ENCODE results near the gene RELL2.

The RELL2 gene, protein sequence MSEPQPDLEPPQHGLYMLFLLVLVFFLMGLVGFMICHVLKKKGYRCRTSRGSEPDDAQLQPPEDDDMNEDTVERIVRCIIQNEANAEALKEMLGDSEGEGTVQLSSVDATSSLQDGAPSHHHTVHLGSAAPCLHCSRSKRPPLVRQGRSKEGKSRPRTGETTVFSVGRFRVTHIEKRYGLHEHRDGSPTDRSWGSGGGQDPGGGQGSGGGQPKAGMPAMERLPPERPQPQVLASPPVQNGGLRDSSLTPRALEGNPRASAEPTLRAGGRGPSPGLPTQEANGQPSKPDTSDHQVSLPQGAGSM

DNA sequence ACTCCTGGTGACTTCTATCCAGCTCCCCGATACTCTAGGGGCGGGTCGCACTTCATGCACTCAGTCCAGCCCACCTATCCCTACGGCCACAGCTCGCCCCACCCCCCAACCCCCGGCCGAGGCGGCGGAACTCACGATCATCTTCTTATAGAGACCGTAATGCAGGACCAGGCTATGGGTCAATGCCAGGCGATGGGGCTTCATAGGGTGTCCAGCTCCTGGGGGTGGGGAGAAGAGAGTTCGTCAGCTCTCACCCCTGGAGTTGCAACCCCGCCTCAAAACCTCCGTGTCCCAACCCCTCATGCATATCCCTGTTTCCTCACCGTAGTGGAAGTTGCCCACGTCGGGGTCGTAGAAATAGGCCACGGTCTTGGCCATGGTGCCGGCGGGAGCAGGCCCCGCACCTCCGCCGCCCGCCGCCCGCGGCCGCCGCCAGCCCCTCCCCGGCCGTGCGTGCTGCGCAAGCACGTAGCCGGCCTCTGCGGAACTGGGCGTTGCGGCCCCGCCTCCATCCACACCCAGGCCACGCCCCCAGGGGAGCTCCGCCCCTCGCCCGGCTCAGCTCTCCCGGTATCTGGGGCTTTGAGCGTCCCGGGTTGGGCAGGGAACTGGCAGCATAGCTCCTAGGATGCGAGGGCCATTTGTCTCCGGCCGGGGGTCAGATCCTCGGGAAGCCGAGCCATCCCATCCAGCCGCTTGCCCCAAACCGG, at the start of gene RELL2, which contains the start of gene HDAC3:
Gene RELL2 (plus strand): TSS at position 585 of the 710 bp plus-strand sequence. CDS start 1,229 bp downstream, outside the sequence.
Gene HDAC3 (minus strand): TSS at position 437 of the 710 bp plus-strand sequence. CDS start 59 bp downstream, at position 378.
- Histone ChIP-seq H3K4me2 (peak within 1 kb of the TSS; percentile 77), H3K4me3 (IDR thresholded peaks at IDR 0.05; ENCODE audit: insufficient read depth, low read depth, low read length) (no peak within 1 kb of the TSS), H3K27ac (no peak within 1 kb of the TSS), H4K20me1 (ENCODE audit: insufficient read depth) (no peaks in the 10 kb centered on the region), H2AFZ (ENCODE audit: low read depth) (peak within 1 kb of the TSS; percentile 98), H3K79me2 (ENCODE audit: insufficient read depth, low read depth) (peaks cover 14% of the 10 kb centered on the region), H3K36me3 (ENCODE audit: insufficient read depth) (no peaks in the 10 kb centered on the region), H3K27me3 (ENCODE audit: insufficient read depth, low read depth) (no peaks in the 10 kb centered on the region), H3K9ac (peak within 1 kb of the TSS; percentile 41; the same call in 1 of the 2 replicates), H3K4me1 (ENCODE audit: low read depth, poor library complexity, severe bottlenecking) (peaks cover 21% of the 10 kb centered on the region)
- TF ChIP-seq, protein P1, sequence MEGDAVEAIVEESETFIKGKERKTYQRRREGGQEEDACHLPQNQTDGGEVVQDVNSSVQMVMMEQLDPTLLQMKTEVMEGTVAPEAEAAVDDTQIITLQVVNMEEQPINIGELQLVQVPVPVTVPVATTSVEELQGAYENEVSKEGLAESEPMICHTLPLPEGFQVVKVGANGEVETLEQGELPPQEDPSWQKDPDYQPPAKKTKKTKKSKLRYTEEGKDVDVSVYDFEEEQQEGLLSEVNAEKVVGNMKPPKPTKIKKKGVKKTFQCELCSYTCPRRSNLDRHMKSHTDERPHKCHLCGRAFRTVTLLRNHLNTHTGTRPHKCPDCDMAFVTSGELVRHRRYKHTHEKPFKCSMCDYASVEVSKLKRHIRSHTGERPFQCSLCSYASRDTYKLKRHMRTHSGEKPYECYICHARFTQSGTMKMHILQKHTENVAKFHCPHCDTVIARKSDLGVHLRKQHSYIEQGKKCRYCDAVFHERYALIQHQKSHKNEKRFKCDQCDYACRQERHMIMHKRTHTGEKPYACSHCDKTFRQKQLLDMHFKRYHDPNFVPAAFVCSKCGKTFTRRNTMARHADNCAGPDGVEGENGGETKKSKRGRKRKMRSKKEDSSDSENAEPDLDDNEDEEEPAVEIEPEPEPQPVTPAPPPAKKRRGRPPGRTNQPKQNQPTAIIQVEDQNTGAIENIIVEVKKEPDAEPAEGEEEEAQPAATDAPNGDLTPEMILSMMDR (conservative IDR thresholded peaks at IDR 0.05; ENCODE audit: low read depth, low read length), result no peak

- H3K27me3 ChIP-seq (ENCODE audit: insufficient read depth, low read depth), result no peaks in the 10 kb centered on the region
- H2AFZ ChIP-seq (ENCODE audit: low read depth), result no peak overlapping the region
- H3K9ac ChIP-seq, result no peak overlapping the region
- TF ChIP-seq, protein P1 (conservative IDR thresholded peaks at IDR 0.05; ENCODE audit: low read depth, low read length), result no peak
- H3K79me2 ChIP-seq (ENCODE audit: insufficient read depth, low read depth), result no peaks in the 10 kb centered on the region; the same call in 1 of the 2 replicates
- H4K20me1 ChIP-seq (ENCODE audit: insufficient read depth), result no peaks in the 10 kb centered on the region
- no peak overlapping the region for H3K27ac ChIP-seq
- H3K4me1 ChIP-seq (ENCODE audit: low read depth, poor library complexity, severe bottlenecking), result peaks cover 10% of the 10 kb centered on the region
- no peak overlapping the region for H3K4me2 ChIP-seq
- no peak overlapping the region for H3K4me3 ChIP-seq (IDR thresholded peaks at IDR 0.05; ENCODE audit: insufficient read depth, low read depth, low read length)
- no peaks in the 10 kb centered on the region for H3K36me3 ChIP-seq (ENCODE audit: insufficient read depth)
Observed at GRCh38 chr5:141590127-141590526, 46.7 kb upstream of the RELL2 start.

GRCh38 chr5:141596867-141597266, 39.9 kb upstream of the RELL2 start:
- Histone ChIP-seq H3K4me1 (ENCODE audit: low read depth, poor library complexity, severe bottlenecking) (peaks cover 19% of the 10 kb centered on the region), H4K20me1 (ENCODE audit: insufficient read depth) (no peaks in the 10 kb centered on the region), H3K79me2 (ENCODE audit: insufficient read depth, low read depth) (peaks cover 21% of the 10 kb centered on the region; the same call in 1 of the 2 replicates), H3K9ac (no peak overlapping the region), H3K36me3 (ENCODE audit: insufficient read depth) (no peaks in the 10 kb centered on the region), H3K4me3 (IDR thresholded peaks at IDR 0.05; ENCODE audit: insufficient read depth, low read depth, low read length) (no peak overlapping the region), H3K27ac (no peak overlapping the region), H3K4me2 (no peak overlapping the region), H3K27me3 (ENCODE audit: insufficient read depth, low read depth) (no peaks in the 10 kb centered on the region), H2AFZ (ENCODE audit: low read depth) (no peak overlapping the region)
- TF ChIP-seq, protein P1 (conservative IDR thresholded peaks at IDR 0.05; ENCODE audit: low read depth, low read length), result no peak

DNA sequence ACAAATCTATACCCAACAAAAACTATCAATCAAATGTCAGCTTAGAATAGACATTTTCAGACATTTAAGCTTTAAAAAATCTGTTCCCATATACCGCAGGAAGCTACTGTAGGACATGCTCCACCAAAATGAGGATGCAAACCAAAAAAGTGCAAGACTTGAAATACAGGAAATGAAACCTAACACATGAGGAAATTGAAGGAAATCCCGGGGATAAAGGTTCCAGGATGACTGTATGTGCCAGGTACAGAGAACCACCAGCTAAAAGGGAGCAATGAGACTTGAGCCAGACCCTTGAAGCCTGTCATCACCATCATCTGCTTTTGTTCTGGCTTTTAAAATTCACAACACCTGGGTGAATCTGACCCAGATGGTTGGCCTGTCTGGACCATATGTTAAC, 39.4 kb upstream of the RELL2 start:
- no peak overlapping the region for H3K4me2 ChIP-seq
- H4K20me1 ChIP-seq (ENCODE audit: insufficient read depth), result no peaks in the 10 kb centered on the region
- peaks cover 14% of the 10 kb centered on the region for H3K4me1 ChIP-seq (ENCODE audit: low read depth, poor library complexity, severe bottlenecking)
- H3K27ac ChIP-seq, result no peak overlapping the region
- peaks cover 26% of the 10 kb centered on the region; the same call in 1 of the 2 replicates for H3K79me2 ChIP-seq (ENCODE audit: insufficient read depth, low read depth)
- no peaks in the 10 kb centered on the region for H3K27me3 ChIP-seq (ENCODE audit: insufficient read depth, low read depth)
- no peak overlapping the region for H3K9ac ChIP-seq
- TF ChIP-seq, protein P1 (conservative IDR thresholded peaks at IDR 0.05; ENCODE audit: low read depth, low read length), result no peak
- H3K4me3 ChIP-seq (IDR thresholded peaks at IDR 0.05; ENCODE audit: insufficient read depth, low read depth, low read length), result no peak overlapping the region
- no peaks in the 10 kb centered on the region for H3K36me3 ChIP-seq (ENCODE audit: insufficient read depth)
- no peak overlapping the region for H2AFZ ChIP-seq (ENCODE audit: low read depth)

Data from KMS-11 (cell line).